ENCODE data around the gene SLC22A31.
A peak's percentile ranks its signal among the peaks of the same experiment; 100 is the strongest.
"Not testable (repeated sequence)": the region's sequence is repeated elsewhere in the genome, so short reads cannot be mapped to it uniquely, and the experiment has no call there.

Gene SLC22A31

DNA sequence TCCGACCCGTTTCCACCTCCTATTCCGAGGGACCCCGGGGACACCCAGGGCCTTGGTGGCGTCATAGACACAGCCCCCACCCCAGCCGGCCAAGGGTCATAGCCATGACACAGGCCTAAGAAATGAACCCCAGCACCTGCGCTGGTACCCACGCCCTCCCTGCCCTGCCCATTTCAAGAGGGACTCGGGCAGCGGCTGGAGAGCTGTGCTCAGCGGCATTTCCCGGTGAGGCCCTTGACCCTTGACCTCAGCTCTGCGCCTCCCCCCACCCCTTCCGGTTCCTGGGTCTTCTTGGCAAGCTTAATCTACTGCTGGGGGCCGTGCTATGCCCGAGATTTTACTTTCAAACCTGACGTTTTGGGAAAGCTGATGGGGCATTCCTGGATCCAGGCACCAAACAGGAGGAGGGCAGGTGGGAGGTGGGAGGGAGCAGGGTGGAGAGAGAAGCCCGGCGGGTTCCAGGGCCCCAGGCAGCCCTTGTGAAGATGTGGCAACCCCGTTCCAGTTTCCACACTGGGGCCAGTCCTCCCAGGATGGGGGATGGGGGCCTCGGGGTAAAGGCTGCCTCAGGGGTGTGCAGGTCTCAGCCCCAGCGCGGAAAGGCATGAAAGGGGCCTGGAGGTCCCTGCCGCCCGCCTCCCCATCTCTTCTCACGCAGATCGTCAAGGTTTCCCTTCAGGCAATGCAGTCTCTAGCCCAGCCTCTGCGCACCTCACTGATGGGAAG is at the start of gene SLC22A31:
Gene SLC22A31, minus strand, starts transcription at position 414 of the 726 bp plus-strand sequence. Its CDS starts 36 bp downstream, at position 378.
- TF ChIP-seq, protein P1, sequence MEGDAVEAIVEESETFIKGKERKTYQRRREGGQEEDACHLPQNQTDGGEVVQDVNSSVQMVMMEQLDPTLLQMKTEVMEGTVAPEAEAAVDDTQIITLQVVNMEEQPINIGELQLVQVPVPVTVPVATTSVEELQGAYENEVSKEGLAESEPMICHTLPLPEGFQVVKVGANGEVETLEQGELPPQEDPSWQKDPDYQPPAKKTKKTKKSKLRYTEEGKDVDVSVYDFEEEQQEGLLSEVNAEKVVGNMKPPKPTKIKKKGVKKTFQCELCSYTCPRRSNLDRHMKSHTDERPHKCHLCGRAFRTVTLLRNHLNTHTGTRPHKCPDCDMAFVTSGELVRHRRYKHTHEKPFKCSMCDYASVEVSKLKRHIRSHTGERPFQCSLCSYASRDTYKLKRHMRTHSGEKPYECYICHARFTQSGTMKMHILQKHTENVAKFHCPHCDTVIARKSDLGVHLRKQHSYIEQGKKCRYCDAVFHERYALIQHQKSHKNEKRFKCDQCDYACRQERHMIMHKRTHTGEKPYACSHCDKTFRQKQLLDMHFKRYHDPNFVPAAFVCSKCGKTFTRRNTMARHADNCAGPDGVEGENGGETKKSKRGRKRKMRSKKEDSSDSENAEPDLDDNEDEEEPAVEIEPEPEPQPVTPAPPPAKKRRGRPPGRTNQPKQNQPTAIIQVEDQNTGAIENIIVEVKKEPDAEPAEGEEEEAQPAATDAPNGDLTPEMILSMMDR (IDR thresholded peaks at IDR 0.05; ENCODE audit: insufficient read depth, low read depth, low read length, missing control alignments): no peak
- no peak within 1 kb of the TSS for H3K4me3 ChIP-seq (ENCODE audit: low read length)
- no peak for DNase-seq (ENCODE audit: low read depth)

DNA sequence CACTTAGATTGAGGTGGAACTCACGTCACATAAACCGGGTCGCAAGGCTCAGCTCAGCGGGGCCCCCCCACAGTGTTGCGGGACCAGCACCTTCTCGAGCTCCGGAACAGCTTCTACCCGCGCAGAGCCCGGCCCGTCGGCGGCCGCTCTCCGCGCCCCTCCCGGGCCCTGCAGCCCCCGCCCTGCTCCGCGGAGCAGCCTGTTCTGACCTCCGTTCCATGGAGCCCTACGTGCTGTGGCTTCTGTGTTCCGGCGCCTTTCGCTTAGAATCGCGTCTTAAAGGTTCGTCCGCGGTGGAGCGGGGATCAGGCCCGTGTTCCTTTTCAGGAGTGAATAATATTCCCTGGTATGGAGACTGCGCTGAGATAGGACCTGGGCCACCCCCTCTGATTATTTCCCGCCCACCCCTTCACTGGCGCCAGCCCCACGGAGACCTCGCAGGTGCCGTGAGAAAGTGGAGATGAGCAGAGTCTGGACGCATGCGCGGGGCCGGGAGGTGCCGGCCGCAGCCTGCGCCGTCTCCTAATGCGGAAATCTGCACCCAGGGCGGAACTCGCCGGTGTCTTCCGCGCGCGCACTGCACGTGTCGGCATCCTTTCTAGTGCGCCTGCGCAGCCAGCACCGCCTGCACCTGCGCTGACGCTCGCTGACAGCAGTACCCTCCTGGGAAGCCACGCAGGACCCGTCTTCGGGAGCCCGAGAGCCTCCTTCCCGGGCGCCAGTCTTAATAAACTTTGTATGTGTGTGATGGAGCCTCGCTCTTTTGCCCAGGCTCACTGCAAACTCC is 48.1 kb upstream of the SLC22A31 start:
- H3K4me3 ChIP-seq (ENCODE audit: low read length): peak overlapping the region; percentile 35
- TF ChIP-seq, protein P1 (IDR thresholded peaks at IDR 0.05; ENCODE audit: insufficient read depth, low read depth, low read length, missing control alignments): no peak

DNA sequence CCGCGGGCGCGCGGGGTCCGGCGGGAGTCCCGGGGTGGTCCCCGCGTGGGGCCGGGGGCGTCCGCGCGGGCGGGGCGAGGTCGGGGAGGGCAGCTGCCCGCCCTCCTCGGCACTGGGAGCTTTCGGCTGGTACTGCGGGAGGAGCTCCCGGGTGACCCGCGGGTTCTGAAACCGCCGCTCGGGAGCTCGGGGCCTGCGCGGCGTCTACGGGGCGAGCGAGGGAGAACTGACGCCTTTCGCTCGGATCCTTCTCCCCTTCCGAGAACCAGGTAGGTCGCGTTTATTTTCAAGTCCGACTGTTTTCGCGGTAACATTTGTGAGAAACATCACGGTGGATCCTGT is 47.4 kb upstream of the SLC22A31 start:
- DNase-seq (ENCODE audit: low read depth): not testable (repeated sequence)
- H3K4me3 ChIP-seq (ENCODE audit: low read length): peak overlapping the region; percentile 35

More for the DNA sequence above, 48.1 kb upstream of the SLC22A31 start:
- no peak for DNase-seq (ENCODE audit: low read depth)

DNA sequence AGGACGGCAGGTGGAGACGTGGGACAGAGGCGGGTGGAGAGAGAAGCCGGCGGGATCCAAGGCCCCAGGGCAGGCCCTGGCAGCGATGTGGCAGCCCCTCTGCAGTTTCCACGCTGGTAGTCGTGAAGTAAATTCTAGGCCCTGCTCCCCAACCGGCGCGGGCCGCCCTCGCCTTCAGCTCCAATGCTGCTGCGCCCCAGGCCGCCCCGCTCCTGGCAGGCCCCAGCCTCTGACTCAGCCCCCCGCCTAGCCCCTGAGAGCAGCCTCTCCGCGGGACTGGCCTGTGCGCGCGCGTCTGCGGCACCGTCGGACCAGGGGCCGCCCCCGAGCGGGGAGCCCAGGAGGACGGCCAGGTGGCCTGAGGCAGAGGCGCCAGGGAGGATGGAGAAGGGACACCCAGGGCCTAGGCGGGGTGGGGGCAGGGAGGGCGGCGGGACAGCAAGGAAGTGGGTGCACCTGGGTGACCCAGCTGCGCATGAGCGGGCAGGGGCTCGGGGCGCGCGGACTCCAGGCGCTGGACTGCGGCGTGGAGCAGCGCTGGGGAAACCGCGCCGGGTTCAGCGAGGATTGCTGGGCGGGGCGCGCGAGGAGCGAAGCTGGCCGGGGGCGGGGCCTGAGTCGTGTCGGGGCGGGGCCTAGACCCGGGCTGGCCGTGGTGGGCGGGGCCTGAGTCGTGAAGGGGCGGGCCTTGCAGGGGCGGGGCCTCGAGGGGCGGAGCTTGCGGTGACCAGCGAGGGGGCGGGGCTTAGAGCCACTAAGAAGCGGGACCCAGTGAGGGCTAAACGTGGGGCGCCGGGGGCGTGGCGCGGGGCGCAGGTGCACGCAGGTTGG is 46.8 kb upstream of the SLC22A31 start:
- peak overlapping the region; percentile 40 for H3K4me3 ChIP-seq (ENCODE audit: low read length)
- DNase-seq (ENCODE audit: low read depth): peak; percentile 88

DNA sequence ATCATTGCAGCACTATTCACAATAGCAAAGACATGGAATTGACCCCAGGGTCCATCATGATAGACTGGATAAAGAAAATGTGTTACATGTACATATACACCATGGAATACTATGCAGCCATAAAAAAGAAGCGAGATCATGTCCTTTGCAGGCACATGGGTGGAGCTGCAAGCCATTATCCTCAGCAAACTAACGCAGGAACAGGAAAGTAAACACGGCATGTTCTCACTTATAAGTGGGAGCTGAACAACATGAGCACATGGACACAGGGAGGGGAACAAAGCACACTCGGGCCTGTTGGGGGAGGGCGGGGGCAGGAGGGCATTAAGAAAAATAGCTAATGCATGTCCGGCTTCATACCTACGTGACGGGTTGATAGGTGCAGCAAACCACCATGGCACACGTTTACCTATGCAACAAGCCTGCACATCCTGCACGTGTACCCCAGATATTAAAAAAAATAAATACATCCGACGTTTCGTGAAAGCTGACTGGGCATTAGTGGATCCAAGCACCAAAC is 46.1 kb upstream of the SLC22A31 start:
- TF ChIP-seq, protein P1 (IDR thresholded peaks at IDR 0.05; ENCODE audit: insufficient read depth, low read depth, low read length, missing control alignments): peak; percentile 31
- peak overlapping the region; percentile 40 for H3K4me3 ChIP-seq (ENCODE audit: low read length)
- DNase-seq (ENCODE audit: low read depth): no peak

More for the DNA sequence above, 46.8 kb upstream of the SLC22A31 start:
- TF ChIP-seq, protein P1 (IDR thresholded peaks at IDR 0.05; ENCODE audit: insufficient read depth, low read depth, low read length, missing control alignments): no peak

DNA sequence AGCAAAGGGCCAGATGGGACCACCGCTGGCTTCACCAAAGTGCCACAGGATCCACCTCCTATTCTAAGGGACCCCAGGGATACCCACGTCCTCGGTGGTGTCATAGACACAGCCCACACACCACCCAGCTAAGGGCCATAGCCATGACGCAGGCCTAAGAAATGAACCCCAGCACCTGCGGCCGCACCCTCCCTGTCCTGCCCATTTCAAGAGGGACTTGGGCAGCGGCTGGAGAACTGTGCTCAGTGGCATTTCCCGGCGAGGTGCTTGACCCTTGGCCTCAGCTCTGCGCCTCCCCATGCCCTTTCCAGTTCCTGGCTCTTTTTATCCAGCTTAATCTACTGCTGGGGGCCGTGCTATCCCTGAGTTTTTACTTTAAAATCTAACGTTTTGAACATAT is 44.4 kb upstream of the SLC22A31 start:
- no peak overlapping the region for H3K4me3 ChIP-seq (ENCODE audit: low read length)
- no peak for DNase-seq (ENCODE audit: low read depth)
- TF ChIP-seq, protein P1 (IDR thresholded peaks at IDR 0.05; ENCODE audit: insufficient read depth, low read depth, low read length, missing control alignments): no peak

DNA sequence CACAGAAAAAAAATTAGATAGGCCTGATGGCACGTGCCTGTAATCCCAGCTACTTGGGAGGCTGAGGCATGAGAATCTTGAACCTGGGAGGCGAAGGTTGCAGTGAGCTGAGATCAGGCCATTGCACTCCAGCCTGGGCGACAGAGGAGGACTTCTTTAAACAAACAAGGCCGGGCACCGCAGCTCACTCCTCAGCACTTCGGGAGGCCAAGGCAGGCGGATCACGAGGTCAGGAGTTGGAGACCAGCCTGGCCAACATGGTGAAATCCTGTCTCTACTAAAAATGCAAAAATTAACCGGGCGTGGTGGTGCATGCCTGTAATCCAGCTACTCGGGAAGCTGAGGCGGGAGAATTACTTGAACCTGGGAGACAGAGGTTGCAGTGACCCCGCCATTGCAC is 43.9 kb upstream of the SLC22A31 start:
- H3K4me3 ChIP-seq (ENCODE audit: low read length); DNase-seq (ENCODE audit: low read depth): not testable (repeated sequence)
